Activated T-cell treated with anti-CD3 and anti-CD28 coated beads, Interleukin-2, amount 50 U/mL, for 4 hours (primary cell): Measurements from ENCODE around the gene FOXD2. TPM values are rescaled to one million over a fixed set of nuclear protein-coding genes. Genes with fewer than 3 reads are reported as not detected.
A peak's percentile ranks its signal among the peaks of the same experiment; 100 is the strongest.

Source experiments
- ATAC-seq, 2 donors: fragments of 200-7000 bp; cut with Tn5 transposase; one replicate each; pipeline ENCODE4 v1.10.0; 2021
- DNase-seq: peaks from one replicate; pipeline ENCODE4 v3.0.0-alpha.2; 2020
- H3K27me3 Mint-ChIP-seq: one replicate; pipeline ENCODE4 v1.8.0; 2021; ENCODE audit warnings: low read depth, mixed read lengths
- H3K36me3 Mint-ChIP-seq: one replicate; pipeline ENCODE4 v1.8.0; 2022; ENCODE audit warnings: mixed read lengths; ENCODE audit not compliant: insufficient read depth
- H3K4me1 Mint-ChIP-seq: one replicate; pipeline ENCODE4 v1.8.0; 2021; ENCODE audit warnings: low read depth, mixed read lengths
- H3K4me3 Mint-ChIP-seq: one replicate; pipeline ENCODE4 v1.8.0; 2021; ENCODE audit warnings: mild to moderate bottlenecking, moderate library complexity, mixed read lengths
- H3K9me3 Mint-ChIP-seq: one replicate; pipeline ENCODE4 v1.8.0; 2021; ENCODE audit warnings: mixed read lengths
- total RNA-seq, 3 donors: library from RNA; stranded (reverse); gene quantifications; one replicate each; pipeline ENCODE4 v1.2.1, GENCODE V29; 2021

The FOXD2 gene
- total RNA-seq, 3 donors from 2014 or later = 0.16 to 0.19 TPM; not detected in 1

DNA sequence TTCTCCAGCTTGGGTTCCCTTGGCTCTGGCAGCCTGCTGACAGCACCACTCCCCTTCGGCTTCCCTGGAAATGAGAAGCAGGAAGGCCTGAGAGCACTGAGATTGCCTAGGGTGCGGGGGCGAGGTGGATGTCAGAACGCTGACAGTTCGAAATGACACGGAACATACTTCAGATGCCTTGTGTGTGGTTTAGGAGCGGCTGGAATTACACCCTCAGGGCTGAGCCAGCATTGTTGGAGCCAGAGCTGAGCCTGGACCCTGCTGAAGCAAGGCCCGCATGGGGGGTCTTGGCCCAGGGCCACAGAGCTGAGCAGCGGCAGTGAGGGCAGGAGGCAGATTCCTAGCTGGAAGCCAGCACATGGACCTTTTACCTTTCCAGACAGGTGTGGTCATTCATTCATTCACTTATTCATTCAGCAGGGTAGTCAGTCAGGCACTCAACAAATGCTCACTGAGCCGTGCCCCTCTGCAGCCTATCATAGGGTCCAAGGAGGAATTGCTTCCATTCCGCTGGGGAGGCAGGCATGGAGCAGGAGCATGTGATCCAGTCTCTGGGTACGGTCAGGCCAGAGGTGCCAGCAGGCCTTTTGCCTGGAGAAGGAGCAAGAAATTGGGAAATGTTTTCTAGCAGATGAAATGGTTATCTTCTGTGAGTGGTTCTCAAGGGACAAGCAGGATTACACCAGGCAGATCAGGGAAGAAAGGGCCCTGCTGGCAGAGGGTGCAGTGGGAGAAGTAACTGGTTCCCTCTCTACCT is 28.4 kb upstream of the FOXD2 start:
- Mint-ChIP-seq H3K4me3 (no peak overlapping the region), H3K9me3 (no peaks in the 10 kb centered on the region), H3K4me1 (no peaks in the 10 kb centered on the region), H3K27me3 (peaks cover 18% of the 10 kb centered on the region), H3K36me3 (no peaks in the 10 kb centered on the region)
- DNase-seq (no peak), ATAC-seq (no peak)

- no peak overlapping the region for H3K4me3 Mint-ChIP-seq
- ATAC-seq (no peak), DNase-seq (no peak)
- H3K36me3 Mint-ChIP-seq = no peaks in the 10 kb centered on the region
- peaks cover 23% of the 10 kb centered on the region for H3K27me3 Mint-ChIP-seq
- no peaks in the 10 kb centered on the region for H3K9me3 Mint-ChIP-seq
- no peaks in the 10 kb centered on the region for H3K4me1 Mint-ChIP-seq
Measured at GRCh38 chr1:47410068-47410455, 27.8 kb upstream of the FOXD2 start.

DNA sequence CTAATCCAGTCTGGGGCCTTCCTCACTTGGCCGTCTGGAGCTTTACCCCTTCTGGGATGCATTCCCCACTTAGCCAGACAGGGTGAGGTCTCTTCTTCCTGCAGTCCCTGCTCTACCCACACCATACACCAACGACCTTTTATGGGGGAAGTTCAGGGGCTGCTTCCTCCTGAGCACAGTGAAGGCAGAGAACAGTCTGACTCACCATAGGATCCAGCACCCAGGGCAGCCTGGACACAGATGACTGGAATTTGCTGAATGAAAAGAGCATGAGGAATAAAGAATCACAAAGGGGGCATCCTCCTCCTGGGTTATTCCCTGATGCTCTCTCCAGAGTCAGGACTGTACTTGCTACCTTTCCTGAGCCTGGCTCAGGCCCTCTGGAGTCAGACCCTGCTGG is 26.4 kb upstream of the FOXD2 start:
- H3K27me3 Mint-ChIP-seq = peaks cover 33% of the 10 kb centered on the region
- no peaks in the 10 kb centered on the region for H3K9me3 Mint-ChIP-seq
- ATAC-seq (no peak), DNase-seq (no peak)
- H3K4me1 Mint-ChIP-seq = no peaks in the 10 kb centered on the region
- no peaks in the 10 kb centered on the region for H3K36me3 Mint-ChIP-seq
- H3K4me3 Mint-ChIP-seq = no peak overlapping the region

- Mint-ChIP-seq H3K36me3 (no peaks in the 10 kb centered on the region), H3K4me3 (no peak overlapping the region)
Measured at GRCh38 chr1:47412437-47412836, 25.4 kb upstream of the FOXD2 start.

GRCh38 chr1:47415728-47416318 is 22.0 kb upstream of the FOXD2 start, which contains the start of gene FOXE3:
TSS of gene FOXE3 (plus strand) at chr1:47416285. CDS start at chr1:47416316, 31 bp downstream.
- Mint-ChIP-seq H3K27me3 (peaks cover 49% of the 10 kb centered on the region), H3K4me1 (peaks cover 2% of the 10 kb centered on the region), H3K36me3 (no peaks in the 10 kb centered on the region), H3K9me3 (no peaks in the 10 kb centered on the region), H3K4me3 (peak within 1 kb of the TSS; percentile 48)
- ATAC-seq (no peak), DNase-seq (no peak)

More at GRCh38 chr1:47412437-47412836, 25.4 kb upstream of the FOXD2 start:
- H3K27me3 Mint-ChIP-seq = peaks cover 38% of the 10 kb centered on the region
- ATAC-seq = no peak
- H3K9me3 Mint-ChIP-seq = no peaks in the 10 kb centered on the region
- H3K4me1 Mint-ChIP-seq = peaks cover 2% of the 10 kb centered on the region
- DNase-seq = no peak

- no peak for DNase-seq
- Mint-ChIP-seq H3K4me1 (peaks cover 2% of the 10 kb centered on the region), H3K36me3 (no peaks in the 10 kb centered on the region), H3K4me3 (peak overlapping the region; percentile 48), H3K9me3 (no peaks in the 10 kb centered on the region), H3K27me3 (peaks cover 49% of the 10 kb centered on the region)
- ATAC-seq = peak; percentile 64 to 73
Measured at GRCh38 chr1:47416319-47417169, 21.3 kb upstream of the FOXD2 start.

GRCh38 chr1:47417170-47418044 is 20.4 kb upstream of the FOXD2 start:
- H3K4me1 Mint-ChIP-seq = peaks cover 2% of the 10 kb centered on the region
- ATAC-seq = peak in 1 of 2 donors; percentile 21
- no peaks in the 10 kb centered on the region for H3K9me3 Mint-ChIP-seq
- H3K27me3 Mint-ChIP-seq = peaks cover 49% of the 10 kb centered on the region
- DNase-seq = no peak
- H3K4me3 Mint-ChIP-seq = peak overlapping the region; percentile 23
- no peaks in the 10 kb centered on the region for H3K36me3 Mint-ChIP-seq

DNA sequence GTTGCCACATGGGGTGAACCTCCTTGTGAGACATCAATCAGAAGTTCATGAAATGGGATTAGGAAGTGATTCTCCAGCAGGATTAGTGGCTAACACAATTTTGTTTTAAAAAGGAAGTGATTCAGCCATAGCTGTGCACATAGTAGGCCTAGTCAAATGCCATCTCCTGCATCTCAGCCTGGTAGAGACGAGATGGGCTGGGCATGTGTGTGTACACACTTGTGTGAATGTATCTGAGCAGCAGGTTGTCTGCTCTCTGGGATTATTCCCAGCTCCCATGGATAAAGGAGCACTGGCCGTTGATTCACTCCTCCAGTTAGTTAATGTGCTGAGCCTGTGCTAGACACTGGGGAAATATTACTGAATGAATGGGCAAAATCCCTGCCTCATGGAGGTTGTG is 19.7 kb upstream of the FOXD2 start:
- Mint-ChIP-seq H3K36me3 (no peaks in the 10 kb centered on the region), H3K27me3 (peaks cover 49% of the 10 kb centered on the region), H3K4me1 (peaks cover 2% of the 10 kb centered on the region), H3K9me3 (no peaks in the 10 kb centered on the region), H3K4me3 (no peak overlapping the region)
- ATAC-seq = no peak
- DNase-seq = no peak

GRCh38 chr1:47418681-47419325 is 19.0 kb upstream of the FOXD2 start:
- no peaks in the 10 kb centered on the region for H3K9me3 Mint-ChIP-seq
- H3K4me1 Mint-ChIP-seq = peaks cover 2% of the 10 kb centered on the region
- H3K4me3 Mint-ChIP-seq = no peak overlapping the region
- DNase-seq (no peak), ATAC-seq (no peak)
- H3K36me3 Mint-ChIP-seq = no peaks in the 10 kb centered on the region
- peaks cover 43% of the 10 kb centered on the region for H3K27me3 Mint-ChIP-seq

GRCh38 chr1:47420547-47420946 is 17.3 kb upstream of the FOXD2 start:
- DNase-seq = no peak
- Mint-ChIP-seq H3K27me3 (peaks cover 27% of the 10 kb centered on the region), H3K36me3 (no peaks in the 10 kb centered on the region), H3K9me3 (no peaks in the 10 kb centered on the region), H3K4me3 (no peak overlapping the region), H3K4me1 (peaks cover 4% of the 10 kb centered on the region)
- no peak for ATAC-seq

- peaks cover 3% of the 10 kb centered on the region for H3K27me3 Mint-ChIP-seq
Measured at GRCh38 chr1:47423872-47424271, 14.0 kb upstream of the FOXD2 start.

GRCh38 chr1:47424336-47424982 is 13.4 kb upstream of the FOXD2 start:
- Mint-ChIP-seq H3K36me3 (no peaks in the 10 kb centered on the region), H3K4me1 (peaks cover 2% of the 10 kb centered on the region), H3K4me3 (no peak overlapping the region), H3K9me3 (no peaks in the 10 kb centered on the region), H3K27me3 (peaks cover under 1% of the 10 kb centered on the region)
- ATAC-seq (no peak), DNase-seq (no peak)

More at GRCh38 chr1:47423872-47424271, 14.0 kb upstream of the FOXD2 start:
- no peak for ATAC-seq
- no peak overlapping the region for H3K4me3 Mint-ChIP-seq
- no peaks in the 10 kb centered on the region for H3K36me3 Mint-ChIP-seq
- H3K9me3 Mint-ChIP-seq = no peaks in the 10 kb centered on the region
- H3K4me1 Mint-ChIP-seq = peaks cover 2% of the 10 kb centered on the region
- no peak for DNase-seq

DNA sequence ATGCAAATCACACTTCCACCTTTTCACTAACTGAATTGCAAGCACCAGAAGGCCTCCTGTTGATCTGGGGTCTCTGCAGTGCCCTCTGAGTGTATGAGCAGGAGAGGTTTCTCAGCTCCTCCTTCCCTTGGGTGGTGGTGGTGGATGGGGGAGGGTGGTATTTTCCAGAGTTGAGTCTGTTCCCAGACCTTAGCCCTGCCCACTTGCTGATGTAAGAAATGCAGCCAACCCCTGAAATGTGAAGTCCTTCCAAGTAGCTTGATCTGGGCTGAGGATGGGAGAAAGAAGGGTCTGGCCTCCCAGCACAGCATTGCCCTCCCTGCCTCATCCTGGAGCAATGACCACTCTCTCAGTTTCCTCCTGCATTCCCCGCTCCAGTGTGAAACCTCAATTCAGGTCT is 6.3 kb upstream of the FOXD2 start:
- no peak for ATAC-seq
- Mint-ChIP-seq H3K36me3 (peaks cover 6% of the 10 kb centered on the region), H3K27me3 (peaks cover 30% of the 10 kb centered on the region), H3K4me1 (peaks cover 33% of the 10 kb centered on the region), H3K4me3 (no peak overlapping the region), H3K9me3 (no peaks in the 10 kb centered on the region)
- no peak for DNase-seq
